ENCODE data around the gene PRKCA.

- TF ChIP-seq POLR2A (IDR thresholded peaks at IDR 0.05) (no peak), CTCF (IDR thresholded peaks at IDR 0.05) (no peak)
Measured at GRCh38 chr17:66344473-66344872, 42.1 kb downstream of the PRKCA start.
